NCI-H128 (cell line): ENCODE results near the gene ZNF862.
A peak's percentile ranks its signal among the peaks of the same experiment; 100 is the strongest.

Source experiments
- DNase-seq: peaks from one replicate; lab custom pipeline; 2025; ENCODE audit not compliant: unreplicated experiment; lab: John Stamatoyannopoulos, UW

Gene ZNF862

DNA sequence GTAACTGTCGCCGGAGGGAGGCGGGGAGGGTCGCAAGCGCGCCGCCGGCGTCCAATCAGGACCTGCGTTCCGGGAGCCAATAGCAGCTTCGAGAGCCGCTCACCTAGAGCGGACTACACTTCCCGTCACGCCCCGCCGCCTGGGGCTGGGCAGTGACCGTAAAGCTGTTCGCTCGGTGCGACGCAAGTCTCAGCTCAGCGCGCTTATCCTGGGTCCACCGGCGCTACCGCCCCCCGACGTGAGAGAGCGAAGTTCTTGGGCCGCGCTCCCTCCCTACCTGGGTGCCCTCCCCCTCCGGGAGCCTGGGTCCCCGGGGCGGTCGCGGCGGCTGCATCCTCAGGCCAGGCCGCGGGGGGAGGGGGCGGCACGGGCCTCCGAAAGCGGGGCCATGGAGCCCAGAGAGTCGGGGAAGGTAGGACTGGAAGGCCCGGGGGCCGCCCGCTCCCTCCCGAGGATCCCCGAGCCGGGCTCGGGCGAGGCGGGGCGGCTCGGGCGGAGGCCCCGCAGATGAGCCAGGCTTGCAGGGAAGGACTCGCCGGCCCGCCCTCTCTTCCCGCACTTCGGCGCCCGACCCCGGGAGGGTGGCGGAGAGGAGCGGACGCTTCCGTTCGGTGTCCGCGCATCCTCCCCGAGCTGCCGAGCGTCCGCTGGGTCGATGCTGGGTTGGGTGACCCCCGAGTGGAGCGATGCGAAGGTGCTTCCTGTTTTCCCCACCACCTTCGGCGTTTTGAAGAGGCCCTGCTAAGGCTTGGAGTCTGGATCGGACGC is at the start of gene ZNF862:
TSS of gene ZNF862 (plus strand) at position 152 of the 768 bp plus-strand sequence. CDS start at position 389, 237 bp downstream.
- peak; percentile 94 for DNase-seq

DNA sequence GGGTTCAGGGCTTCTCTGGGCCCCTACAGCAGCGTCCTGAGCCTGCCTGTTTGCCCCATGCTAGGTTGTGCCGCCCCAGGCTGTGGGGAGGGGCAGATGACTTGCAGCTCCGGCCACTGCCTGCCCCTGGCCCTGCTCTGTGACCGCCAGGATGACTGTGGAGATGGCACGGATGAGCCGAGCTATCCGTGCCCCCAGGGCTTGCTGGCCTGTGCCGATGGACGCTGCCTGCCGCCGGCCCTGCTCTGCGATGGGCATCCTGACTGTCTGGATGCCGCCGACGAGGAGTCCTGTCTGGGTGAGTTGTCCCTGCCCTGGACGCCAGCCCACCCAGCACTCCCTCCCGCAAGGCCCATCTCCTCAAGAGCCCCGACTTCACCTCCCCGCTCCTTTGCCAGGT is 49.1 kb upstream of the ZNF862 start:
- no peak for DNase-seq

DNA sequence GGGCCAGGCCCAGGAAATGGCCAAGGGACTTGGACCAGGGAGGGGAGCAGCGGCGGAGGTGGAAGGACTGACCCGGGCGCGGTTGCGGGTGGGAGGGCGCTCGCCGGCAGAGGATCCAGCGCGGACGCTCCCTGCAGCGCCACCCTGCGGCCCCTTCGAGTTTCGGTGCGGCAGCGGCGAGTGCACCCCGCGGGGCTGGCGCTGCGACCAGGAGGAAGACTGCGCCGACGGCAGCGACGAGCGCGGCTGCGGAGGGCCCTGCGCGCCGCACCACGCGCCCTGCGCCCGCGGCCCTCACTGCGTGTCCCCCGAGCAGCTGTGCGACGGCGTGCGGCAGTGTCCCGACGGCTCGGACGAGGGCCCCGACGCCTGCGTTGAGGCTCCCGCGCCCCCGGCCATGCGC is 48.0 kb upstream of the ZNF862 start:
- no peak for DNase-seq

DNA sequence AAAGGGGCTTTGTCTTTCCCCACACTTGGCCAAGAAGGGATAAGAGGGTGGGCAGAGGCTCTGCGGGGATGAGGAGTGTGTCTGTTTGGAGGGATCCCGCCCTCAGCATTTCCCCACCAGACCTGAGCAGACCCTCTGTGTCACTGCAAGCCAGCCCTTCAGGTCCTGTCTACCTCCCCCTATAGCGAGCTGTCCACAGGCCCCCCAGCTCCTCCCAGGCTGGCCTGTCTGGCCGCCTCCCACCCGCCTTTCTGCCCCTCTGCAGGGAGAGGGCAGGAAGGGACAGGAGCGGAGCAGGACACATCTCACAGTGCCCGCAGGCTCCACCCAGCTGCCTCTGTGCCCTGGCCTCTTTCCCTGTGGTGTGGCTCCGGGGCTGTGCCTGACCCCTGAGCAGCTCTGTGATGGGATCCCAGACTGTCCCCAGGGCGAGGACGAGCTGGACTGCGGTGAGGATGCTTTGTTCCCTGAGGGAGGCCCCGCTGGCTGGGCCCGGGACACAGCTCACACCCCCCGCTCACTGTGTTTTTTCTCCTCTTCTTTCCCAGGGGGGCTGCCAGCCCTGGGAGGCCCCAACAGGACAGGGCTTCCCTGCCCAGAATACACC is 47.3 kb upstream of the ZNF862 start:
- DNase-seq: no peak

DNA sequence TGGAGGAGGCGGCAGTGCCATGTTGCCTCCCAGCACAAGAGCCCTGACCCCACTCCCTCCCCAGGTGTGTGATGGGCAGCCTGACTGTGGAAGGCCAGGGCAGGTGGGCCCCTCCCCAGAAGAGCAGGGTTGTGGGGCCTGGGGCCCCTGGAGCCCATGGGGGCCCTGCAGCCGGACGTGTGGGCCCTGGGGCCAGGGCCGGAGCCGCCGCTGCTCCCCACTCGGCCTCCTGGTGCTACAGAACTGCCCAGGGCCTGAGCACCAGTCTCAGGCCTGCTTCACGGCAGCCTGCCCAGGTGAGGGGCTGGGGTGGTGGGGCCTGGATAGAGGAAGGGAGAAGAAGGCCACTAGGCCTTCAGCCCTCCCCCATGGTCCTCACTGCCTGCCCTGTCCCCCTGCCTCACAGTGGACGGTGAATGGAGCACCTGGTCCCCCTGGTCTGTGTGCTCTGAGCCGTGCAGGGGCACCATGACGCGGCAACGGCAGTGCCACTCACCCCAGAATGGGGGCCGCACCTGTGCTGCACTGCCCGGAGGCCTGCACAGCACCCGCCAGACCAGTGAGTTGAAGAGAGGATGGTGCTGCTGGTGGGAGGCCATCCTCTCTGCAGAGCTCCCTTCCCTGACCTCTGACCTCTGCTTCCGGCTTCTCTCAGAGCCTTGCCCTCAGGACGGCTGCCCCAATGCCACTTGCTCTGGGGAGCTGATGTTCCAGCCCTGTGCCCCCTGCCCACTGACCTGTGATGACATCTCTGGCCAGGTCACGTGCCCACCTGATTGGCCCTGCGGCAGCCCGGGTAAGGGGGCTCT is 46.6 kb upstream of the ZNF862 start:
- no peak for DNase-seq

DNA sequence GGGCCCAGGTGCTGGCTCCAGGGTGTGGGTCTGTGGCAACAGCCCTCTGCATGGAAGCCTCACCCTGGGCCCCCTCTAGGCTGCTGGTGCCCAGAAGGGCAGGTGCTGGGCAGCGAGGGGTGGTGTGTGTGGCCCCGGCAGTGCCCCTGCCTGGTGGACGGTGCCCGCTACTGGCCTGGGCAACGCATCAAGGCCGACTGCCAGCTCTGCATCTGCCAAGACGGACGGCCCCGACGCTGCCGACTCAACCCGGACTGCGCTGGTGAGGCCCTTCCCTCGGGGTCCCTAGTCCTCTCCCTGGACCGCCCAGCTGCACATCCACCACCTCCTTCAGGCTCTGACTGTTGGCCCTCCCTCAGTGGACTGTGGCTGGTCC is 46.0 kb upstream of the ZNF862 start:
- no peak for DNase-seq

DNA sequence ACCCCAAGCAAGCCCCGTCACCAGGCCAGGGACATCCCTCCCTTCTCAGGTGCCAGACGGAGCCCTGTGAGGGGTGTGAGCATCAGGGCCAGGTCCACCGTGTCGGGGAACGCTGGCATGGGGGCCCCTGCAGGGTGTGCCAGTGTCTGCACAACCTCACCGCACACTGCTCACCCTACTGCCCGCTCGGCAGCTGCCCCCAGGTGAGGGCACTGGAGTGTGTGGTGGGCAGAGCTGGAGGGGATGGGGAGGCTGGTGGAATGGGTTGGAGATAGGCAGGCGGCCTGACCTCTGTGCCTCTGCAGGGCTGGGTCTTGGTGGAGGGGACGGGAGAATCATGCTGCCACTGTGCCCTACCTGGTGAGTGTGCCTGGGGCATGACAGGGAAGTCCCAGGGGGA is 44.9 kb upstream of the ZNF862 start:
- no peak for DNase-seq

DNA sequence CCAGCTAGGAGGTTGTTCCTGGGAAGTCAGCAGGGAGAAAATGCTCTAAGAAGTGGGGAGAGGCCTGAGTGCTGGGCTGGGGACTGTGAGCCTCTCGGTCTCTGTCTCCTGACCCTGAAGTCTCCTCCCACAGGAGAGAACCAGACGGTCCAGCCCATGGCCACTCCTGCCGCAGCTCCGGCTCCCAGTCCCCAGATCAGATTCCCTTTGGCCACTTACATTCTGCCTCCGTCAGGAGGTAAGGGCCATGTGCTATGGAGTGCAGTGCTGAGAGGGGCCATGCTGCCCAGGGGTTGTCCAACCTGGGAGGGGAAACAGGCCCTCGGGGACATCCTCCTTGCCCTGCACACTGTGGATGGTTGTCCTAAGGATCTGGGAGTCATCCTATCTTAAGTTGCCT is 43.5 kb upstream of the ZNF862 start:
- DNase-seq: no peak

DNA sequence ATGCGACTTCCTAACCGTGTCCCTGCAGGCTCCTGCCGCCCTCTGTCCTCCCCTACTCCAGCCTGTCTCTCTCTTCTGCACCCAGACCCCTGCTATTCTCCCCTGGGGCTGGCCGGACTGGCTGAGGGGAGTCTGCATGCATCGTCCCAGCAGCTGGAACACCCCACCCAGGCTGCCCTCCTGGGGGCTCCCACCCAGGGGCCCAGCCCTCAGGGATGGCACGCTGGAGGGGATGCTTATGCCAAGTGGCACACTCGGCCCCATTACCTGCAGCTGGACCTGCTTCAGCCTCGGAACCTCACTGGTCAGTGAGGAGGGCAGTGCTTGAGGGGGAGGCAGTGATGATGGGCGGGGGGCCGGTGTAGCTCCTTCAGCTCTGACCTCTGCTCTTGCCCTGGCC is 43.0 kb upstream of the ZNF862 start:
- DNase-seq: no peak

DNA sequence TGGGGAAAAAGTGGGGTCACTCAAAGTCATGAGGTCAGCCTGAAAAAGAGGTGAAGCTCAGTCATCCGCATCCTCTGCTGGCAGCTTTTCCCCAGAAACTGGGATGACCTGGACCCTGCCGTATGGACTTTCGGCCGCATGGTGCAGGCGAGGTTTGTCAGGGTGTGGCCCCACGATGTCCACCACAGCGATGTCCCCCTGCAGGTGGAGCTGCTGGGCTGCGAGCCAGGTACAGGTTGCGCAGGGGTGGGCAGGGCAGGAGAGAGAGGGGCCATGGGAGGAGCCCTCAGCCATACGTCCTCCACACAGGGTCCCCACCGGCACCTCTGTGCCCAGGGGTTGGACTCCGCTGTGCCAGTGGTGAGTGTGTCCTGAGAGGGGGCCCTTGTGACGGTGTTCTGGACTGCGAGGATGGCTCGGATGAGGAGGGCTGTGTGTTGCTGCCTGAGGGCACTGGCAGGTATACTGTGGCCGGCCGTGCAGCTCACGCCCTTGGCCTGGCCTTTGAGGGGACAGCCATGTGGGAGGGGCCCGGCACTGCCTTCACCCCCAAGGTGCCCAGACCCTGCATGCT is 41.8 kb upstream of the ZNF862 start:
- no peak for DNase-seq

DNA sequence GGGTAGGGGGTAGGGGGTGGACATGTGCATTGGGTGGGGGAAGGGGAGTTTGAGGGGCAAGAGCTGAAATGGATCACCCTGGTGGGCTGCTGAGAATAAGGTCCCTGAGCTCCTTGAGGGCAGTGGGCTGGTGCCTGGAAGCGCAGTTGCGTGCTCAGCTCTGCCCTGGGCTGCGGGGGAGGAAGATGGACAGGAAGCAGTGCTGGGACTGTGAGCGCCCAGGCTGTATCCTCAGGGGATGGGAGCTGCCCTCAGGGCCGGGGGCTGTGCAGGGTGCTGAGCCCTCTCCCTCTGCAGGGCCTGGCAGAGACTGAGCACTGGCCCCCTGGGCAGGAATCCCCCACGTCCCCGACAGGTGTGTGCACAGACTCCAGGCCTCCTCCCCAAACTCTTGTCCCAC is 40.4 kb upstream of the ZNF862 start:
- no peak for DNase-seq

DNA sequence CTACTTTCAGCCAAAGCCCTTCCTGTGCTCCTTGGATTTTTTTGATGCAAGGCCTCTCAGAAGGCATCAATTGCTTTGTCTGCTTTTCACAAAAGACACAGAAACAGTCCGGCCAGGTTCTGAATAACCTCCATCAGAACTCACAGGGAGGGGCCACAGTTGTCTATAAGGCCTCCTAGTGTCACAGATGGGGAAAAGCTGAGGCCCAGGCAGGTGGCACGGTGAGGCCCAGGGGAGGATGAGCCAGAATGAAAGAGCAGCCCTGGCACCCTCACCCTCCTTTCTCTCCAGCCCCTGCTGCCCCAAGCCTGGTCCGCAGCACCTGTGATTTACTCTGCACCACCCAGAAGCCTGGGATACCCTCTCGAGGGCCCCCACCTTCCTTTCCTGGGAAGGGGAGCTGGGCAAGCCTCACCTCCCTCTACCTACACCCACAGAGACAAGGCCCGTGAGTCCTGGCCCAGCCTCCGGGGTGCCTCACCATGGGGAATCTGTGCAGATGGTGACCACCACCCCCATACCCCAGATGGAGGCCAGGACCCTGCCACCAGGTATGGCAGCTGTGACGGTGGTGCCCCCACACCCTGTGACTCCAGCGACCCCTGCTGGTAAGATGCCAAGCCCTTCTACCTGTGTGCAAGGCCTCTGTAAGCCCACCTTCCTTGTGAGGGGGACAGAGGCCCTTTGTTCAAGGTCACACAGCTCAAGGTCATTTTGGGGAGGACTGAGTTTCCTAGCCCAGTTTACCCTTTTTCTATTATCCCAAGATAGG is 38.6 kb upstream of the ZNF862 start:
- no peak for DNase-seq

DNA sequence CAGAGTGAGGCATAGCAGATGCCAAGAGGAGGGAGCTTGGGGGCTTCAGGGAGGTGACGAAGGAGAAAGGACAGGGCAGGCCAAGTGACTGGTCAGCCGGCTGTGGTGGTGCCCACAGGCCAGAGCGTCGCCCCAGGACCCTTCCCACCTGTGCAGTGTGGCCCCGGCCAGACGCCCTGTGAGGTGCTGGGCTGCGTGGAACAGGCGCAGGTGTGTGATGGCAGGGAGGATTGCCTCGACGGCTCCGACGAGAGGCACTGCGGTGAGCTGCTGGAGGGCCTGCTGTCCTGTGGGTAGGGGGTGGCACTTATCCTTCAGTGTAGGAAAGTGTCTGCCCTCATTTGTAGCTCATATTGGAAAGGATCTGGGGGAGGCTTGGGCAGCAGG is 38.0 kb upstream of the ZNF862 start:
- DNase-seq: no peak

DNA sequence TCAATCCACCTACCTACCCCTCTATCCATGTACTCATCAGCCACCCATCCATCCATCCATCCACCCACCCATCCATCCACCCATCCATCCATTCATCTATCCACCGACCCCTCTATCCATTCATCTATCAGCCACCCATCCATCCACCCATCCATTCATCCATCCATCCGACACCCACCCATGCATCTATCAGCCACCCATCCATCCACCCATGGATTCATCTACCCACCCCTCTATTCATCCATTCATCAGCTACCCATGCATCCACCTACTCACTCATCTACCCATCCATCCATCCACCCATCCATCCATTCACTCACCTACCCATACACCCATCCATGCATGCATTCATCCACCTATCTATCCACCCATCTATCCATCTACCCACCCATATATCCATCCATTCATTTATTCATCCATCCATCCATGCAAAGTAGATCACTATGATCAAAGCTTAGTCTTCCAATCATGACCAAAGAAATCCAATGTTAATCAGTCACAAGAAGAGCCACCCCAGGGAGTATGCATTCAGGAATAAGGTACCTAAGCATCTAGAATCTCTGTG is 37.1 kb upstream of the ZNF862 start:
- DNase-seq: no peak

DNA sequence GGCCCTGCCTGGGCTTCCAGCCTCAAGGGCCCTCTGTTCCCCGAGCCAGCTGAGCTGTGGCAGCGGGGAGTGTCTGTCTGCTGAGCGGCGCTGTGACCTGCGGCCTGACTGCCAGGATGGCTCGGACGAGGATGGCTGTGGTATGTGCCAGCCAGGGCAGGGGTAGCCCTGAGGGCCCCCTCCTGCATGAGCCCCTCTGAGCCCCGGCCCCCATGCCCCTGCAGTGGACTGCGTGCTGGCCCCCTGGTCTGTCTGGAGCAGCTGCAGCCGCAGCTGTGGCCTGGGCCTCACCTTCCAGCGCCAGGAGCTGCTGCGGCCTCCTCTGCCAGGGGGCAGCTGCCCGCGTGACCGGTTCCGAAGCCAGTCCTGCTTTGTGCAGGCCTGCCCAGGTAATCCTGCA is 36.4 kb upstream of the ZNF862 start:
- no peak for DNase-seq

DNA sequence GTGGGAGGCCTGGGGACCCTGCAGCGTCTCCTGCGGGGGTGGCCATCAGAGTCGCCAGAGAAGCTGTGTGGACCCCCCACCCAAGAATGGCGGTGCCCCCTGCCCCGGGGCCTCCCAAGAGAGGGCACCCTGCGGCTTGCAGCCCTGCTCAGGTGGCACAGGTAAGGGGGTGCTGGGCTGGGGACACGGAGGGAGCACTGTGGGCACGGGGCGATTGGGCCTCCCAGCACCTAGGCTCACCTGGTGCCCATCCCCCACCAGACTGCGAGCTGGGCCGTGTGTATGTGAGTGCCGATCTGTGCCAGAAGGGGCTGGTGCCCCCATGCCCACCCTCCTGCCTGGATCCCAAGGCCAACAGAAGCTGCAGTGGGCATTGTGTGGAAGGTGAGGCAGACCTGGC is 35.2 kb upstream of the ZNF862 start:
- no peak for DNase-seq

DNA sequence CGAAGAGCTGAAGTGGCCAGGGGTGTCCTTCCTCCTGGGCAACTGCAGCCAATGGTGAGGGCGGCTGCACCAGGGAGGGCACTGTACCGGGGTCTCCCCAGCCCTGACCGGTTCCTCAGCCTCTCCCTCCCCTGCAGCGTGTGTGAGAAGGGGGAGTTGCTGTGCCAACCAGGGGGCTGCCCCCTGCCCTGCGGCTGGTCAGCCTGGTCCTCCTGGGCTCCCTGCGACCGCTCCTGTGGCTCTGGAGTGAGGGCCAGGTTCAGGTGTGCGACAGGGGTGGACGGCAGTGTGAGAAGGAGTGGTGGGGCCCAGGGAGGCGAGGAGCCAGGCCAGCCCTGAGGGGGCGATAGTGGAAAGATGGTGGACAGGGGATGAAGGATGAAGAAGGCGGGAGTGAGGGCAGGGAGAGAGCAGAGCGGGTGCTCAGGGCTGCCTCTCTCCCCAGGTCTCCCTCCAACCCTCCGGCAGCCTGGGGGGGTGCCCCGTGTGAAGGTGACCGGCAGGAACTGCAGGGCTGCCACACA is 34.6 kb upstream of the ZNF862 start:
- DNase-seq: no peak

DNA sequence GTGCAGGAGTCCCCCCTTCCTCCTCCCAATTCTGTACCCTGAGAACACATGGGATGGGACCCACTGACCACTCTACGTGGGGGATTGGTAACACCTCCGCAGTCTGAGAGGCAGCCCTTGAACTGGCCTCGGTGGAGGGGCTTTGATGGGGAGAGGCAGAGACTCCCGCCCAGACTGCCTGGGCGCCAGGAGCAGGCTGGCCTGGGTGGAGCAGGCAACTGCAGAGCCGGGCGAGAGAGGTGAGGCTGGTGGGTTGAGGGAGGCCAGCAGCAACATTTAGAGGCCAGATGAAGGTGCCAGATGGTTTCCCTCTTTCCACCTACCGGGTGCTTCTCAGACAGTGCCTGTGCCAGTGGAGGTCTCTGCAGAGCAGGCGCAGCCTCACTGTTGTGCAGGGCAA is 34.1 kb upstream of the ZNF862 start:
- DNase-seq: no peak

DNA sequence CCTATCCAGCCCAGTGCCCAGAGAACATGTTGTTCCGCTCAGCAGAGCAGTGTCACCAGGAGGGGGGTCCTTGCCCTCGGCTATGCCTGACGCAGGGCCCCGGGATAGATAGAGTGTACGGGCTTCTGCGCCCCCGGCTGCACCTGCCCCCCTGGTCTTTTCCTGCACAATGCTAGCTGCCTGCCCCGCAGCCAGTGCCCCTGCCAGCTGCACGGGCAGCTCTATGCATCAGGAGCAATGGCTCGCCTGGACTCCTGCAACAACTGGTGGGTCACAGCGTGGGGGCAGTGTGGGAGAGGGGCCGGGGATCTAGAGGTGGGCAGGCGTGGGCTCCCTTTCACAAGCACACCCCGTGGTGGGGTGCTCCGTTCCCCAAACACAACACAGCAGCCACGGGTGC is 31.4 kb upstream of the ZNF862 start:
- no peak for DNase-seq

DNA sequence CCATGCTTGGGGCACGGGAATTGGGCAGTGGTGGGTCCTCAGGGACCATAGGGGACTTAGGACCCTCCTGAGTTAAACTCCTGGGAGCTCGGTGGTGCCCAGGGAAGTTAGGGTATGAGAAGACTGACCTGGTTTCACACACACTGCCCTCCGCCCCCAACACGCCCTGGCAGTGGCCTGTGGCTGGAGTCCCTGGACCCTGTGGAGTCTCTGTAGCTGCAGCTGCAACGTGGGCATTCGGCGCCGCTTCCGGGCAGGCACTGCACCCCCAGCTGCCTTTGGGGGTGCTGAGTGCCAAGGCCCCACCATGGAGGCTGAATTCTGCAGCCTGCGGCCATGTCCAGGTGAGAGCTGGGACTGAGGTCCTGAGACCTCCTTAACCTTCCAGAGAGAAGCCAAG is 29.9 kb upstream of the ZNF862 start:
- no peak for DNase-seq

DNA sequence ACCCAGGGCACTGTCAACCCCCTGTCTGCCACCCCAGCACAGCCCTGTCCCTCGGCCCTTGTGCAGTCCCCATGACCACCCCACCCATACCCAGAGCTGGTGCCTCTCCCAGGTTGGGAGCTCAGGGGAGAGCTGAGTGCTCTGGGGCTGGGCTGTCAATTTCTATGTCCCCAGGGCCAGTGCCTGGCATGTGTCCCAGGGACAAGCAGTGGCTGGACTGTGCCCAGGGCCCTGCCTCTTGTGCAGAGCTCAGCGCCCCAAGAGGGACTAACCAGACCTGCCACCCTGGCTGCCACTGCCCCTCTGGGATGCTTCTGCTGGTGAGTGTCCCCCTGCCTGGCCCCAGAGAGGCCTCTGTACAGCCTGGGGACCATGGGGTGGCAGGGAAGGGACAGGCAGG is 29.0 kb upstream of the ZNF862 start:
- no peak for DNase-seq
